Measurements from ENCODE around the gene TTLL6. TPM values are rescaled to one million over a fixed set of nuclear protein-coding genes. Genes with fewer than 3 reads are reported as not detected.

Gene TTLL6
- total RNA-seq, 1 experiment from 2014 or later: 2.4 TPM

- H4K20me1 ChIP-seq (ENCODE audit: control insufficient read depth, insufficient read depth, insufficient read length): no peaks in the 10 kb centered on the region
- no peak overlapping the region for H4K8ac ChIP-seq (replicated peaks; ENCODE audit: insufficient read length, low read depth, low read length)
- H3K14ac ChIP-seq (ENCODE audit: insufficient read depth, low read length): no peak overlapping the region
- H3K4ac ChIP-seq (ENCODE audit: low read depth, low read length): no peak overlapping the region
- H3T11ph ChIP-seq (ENCODE audit: low read length): no peak overlapping the region
- H3K23me2 ChIP-seq (ENCODE audit: insufficient read length, low read depth, low read length, poor library complexity, severe bottlenecking): no peaks in the 10 kb centered on the region
- no peaks in the 10 kb centered on the region for H3K9me3 Mint-ChIP-seq
- no peak overlapping the region for H2BK20ac ChIP-seq (ENCODE audit: low read depth, low read length, poor library complexity, severe bottlenecking)
- H3K23ac ChIP-seq (ENCODE audit: insufficient read length, low read depth, low read length): no peak overlapping the region
- no peak overlapping the region for H2AFZ ChIP-seq (ENCODE audit: low read length)
- no peak overlapping the region for H3K4me2 ChIP-seq (ENCODE audit: insufficient read depth, insufficient read length, low read length)
- no peaks in the 10 kb centered on the region for H3K27me3 ChIP-seq (ENCODE audit: insufficient read depth, low read length)
- no peak overlapping the region for H2BK5ac ChIP-seq (ENCODE audit: insufficient read length, low read length)
- H3K18ac ChIP-seq (ENCODE audit: insufficient read length, low read depth, low read length): no peak overlapping the region
- H3K79me2 ChIP-seq (ENCODE audit: insufficient read depth, low read length): no peaks in the 10 kb centered on the region
- H2AK5ac ChIP-seq (ENCODE audit: insufficient read length, low read length): no peak overlapping the region
- peaks cover 27% of the 10 kb centered on the region for H3K27me3 Mint-ChIP-seq (ENCODE audit: low read depth)
- H4K91ac ChIP-seq (ENCODE audit: insufficient read length, low read depth, low read length): no peak overlapping the region
- H3K27ac ChIP-seq (ENCODE audit: insufficient read length, low read depth, low read length): no peak overlapping the region
- H3K36me3 Mint-ChIP-seq (ENCODE audit: insufficient read depth in 1 of 3, low read depth in 3 of 3): peaks cover 0 to 2% (median 0%) of the 10 kb centered on the region in 3 experiments; a peak in 2 of 7 replicates
- peak overlapping the region; percentile 19 to 46; a peak in 1 of 5 replicates for H3K4me3 Mint-ChIP-seq
- DNase-seq: no peak
- no peak overlapping the region for H2BK12ac ChIP-seq (ENCODE audit: insufficient read length, low read depth, low read length)
- no peak overlapping the region for H3K27ac Mint-ChIP-seq
- H3K9me3 ChIP-seq (ENCODE audit: control insufficient read depth, low read depth, low read length): no peaks in the 10 kb centered on the region
- no peak overlapping the region for H4K5ac ChIP-seq (ENCODE audit: insufficient read length, low read depth, low read length)
- peaks cover 29 to 43% of the 10 kb centered on the region in 2 experiments for H3K4me1 Mint-ChIP-seq
- WGBS (ENCODE audit: extremely low coverage, insufficient read length, low lambda C conversion rate): no CpG with 5 or more reads among the region's 3 CpGs
- H3K56ac ChIP-seq (ENCODE audit: insufficient read length, low read depth, low read length): no peak overlapping the region
- no peak overlapping the region for H2BK15ac ChIP-seq (ENCODE audit: low read depth, low read length)
- no peaks in the 10 kb centered on the region for H3K79me1 ChIP-seq (ENCODE audit: insufficient read depth, low read depth, low read length, poor library complexity, severe bottlenecking)
- no peak overlapping the region for H3K9ac ChIP-seq (ENCODE audit: extremely low read depth, insufficient read length, low read length)
- H3K4me1 ChIP-seq (ENCODE audit: insufficient read depth, low read length): peaks cover 9% of the 10 kb centered on the region
- TF ChIP-seq CTCF (conservative IDR thresholded peaks at IDR 0.05): no peak
- H2BK120ac ChIP-seq (ENCODE audit: low read depth, low read length, poor library complexity, severe bottlenecking): no peak overlapping the region
These were observed 1.7 kb downstream of the TTLL6 start for GRCh38 chr17:48815311-48815710.

Measured in H9 (cell line).